ENCODE measurements around the gene SFTPD.

Gene SFTPD

GRCh38 chr10:79944428-79945395, 4.2 kb downstream of the SFTPD start:
- no peaks in the 10 kb centered on the region for H3K9me3 ChIP-seq (ENCODE audit: control insufficient read depth in 2 of 2, low read length in 2 of 2)
- H3K36me3 ChIP-seq (ENCODE audit: control insufficient read depth in 2 of 2, insufficient read depth in 2 of 2, low read length in 2 of 2): no peaks in the 10 kb centered on the region
- H3K27me3 ChIP-seq (ENCODE audit: control insufficient read depth in 1 of 2, insufficient read depth in 2 of 2, low read length in 2 of 2): no peaks in the 10 kb centered on the region
- H3K4me3 ChIP-seq (ENCODE audit: low read length in 2 of 2): no peak overlapping the region
- H3K9ac ChIP-seq (ENCODE audit: low read length in 2 of 2): no peak overlapping the region
- H3K27ac ChIP-seq (ENCODE audit: low read length): no peak overlapping the region
- no peaks in the 10 kb centered on the region for H3K4me1 ChIP-seq (ENCODE audit: control insufficient read depth, insufficient read depth, low read length)

GRCh38 chr10:79943871-79944270, 5.0 kb downstream of the SFTPD start:
- Histone ChIP-seq H3K4me1 (ENCODE audit: control insufficient read depth, insufficient read depth, low read length) (no peaks in the 10 kb centered on the region), H3K27me3 (ENCODE audit: control insufficient read depth in 1 of 2, insufficient read depth in 2 of 2, low read length in 2 of 2) (no peaks in the 10 kb centered on the region), H3K4me3 (ENCODE audit: low read length in 2 of 2) (no peak overlapping the region), H3K9ac (ENCODE audit: low read length in 2 of 2) (no peak overlapping the region), H3K36me3 (ENCODE audit: control insufficient read depth in 2 of 2, insufficient read depth in 2 of 2, low read length in 2 of 2) (no peaks in the 10 kb centered on the region), H3K27ac (ENCODE audit: low read length) (no peak overlapping the region), H3K9me3 (ENCODE audit: control insufficient read depth in 2 of 2, low read length in 2 of 2) (no peaks in the 10 kb centered on the region)

- no peaks in the 10 kb centered on the region for H3K9me3 ChIP-seq (ENCODE audit: control insufficient read depth in 2 of 2, low read length in 2 of 2)
- H3K4me1 ChIP-seq (ENCODE audit: control insufficient read depth, insufficient read depth, low read length): no peaks in the 10 kb centered on the region
- no peaks in the 10 kb centered on the region for H3K36me3 ChIP-seq (ENCODE audit: control insufficient read depth in 2 of 2, insufficient read depth in 2 of 2, low read length in 2 of 2)
- no peak overlapping the region for H3K27ac ChIP-seq (ENCODE audit: low read length)
- no peaks in the 10 kb centered on the region for H3K27me3 ChIP-seq (ENCODE audit: control insufficient read depth in 1 of 2, insufficient read depth in 2 of 2, low read length in 2 of 2)
- H3K4me3 ChIP-seq (ENCODE audit: low read length in 2 of 2): no peak overlapping the region
- no peak overlapping the region for H3K9ac ChIP-seq (ENCODE audit: low read length in 2 of 2)
Observed at GRCh38 chr10:79942261-79943185, 6.4 kb downstream of the SFTPD start.

DNA sequence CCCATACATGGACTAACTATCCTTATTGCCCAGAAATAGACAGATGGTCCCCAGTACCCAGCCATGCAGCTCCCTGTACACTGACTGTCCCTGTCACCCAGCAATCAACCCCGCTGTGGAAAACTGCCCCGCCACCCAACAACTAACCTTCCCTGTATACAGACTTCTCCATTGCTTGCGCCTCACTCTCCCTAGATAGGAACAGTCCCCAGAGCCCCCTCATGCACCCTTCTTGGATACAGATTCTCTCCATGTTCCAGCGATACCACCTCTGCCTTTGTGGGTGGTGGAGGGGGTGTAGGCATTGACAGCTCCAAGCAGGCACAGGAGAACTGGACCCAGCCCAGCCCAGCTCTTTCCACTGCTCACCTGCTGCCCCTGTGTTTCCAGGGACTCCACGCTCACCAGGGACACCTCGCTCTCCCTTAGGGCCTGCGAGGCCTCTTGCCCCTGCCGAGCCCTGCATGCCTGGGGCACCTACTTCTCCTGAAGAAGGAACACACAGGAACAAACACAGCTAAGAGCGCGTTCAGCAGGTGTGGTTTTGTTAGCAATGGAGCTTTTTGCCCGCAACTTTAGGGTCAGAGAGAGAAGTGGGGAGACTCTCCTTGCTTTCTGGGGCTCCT, 7.2 kb downstream of the SFTPD start:
- no peak overlapping the region for H3K9ac ChIP-seq (ENCODE audit: low read length in 2 of 2)

GRCh38 chr10:79941146-79941545, 7.8 kb downstream of the SFTPD start:
- H3K36me3 ChIP-seq (ENCODE audit: control insufficient read depth in 2 of 2, insufficient read depth in 2 of 2, low read length in 2 of 2): no peaks in the 10 kb centered on the region
- no peak overlapping the region for H3K4me3 ChIP-seq (ENCODE audit: low read length in 2 of 2)
- no peaks in the 10 kb centered on the region for H3K9me3 ChIP-seq (ENCODE audit: control insufficient read depth in 2 of 2, low read length in 2 of 2)
- no peaks in the 10 kb centered on the region for H3K4me1 ChIP-seq (ENCODE audit: control insufficient read depth, insufficient read depth, low read length)
- H3K27me3 ChIP-seq (ENCODE audit: control insufficient read depth in 1 of 2, insufficient read depth in 2 of 2, low read length in 2 of 2): no peaks in the 10 kb centered on the region
- H3K9ac ChIP-seq (ENCODE audit: low read length in 2 of 2): no peak overlapping the region
- H3K27ac ChIP-seq (ENCODE audit: low read length): no peak overlapping the region

More for the DNA sequence above, 7.2 kb downstream of the SFTPD start:
- H3K4me3 ChIP-seq (ENCODE audit: low read length in 2 of 2): no peak overlapping the region
- H3K36me3 ChIP-seq (ENCODE audit: control insufficient read depth in 2 of 2, insufficient read depth in 2 of 2, low read length in 2 of 2): no peaks in the 10 kb centered on the region
- no peaks in the 10 kb centered on the region for H3K4me1 ChIP-seq (ENCODE audit: control insufficient read depth, insufficient read depth, low read length)
- no peaks in the 10 kb centered on the region for H3K9me3 ChIP-seq (ENCODE audit: control insufficient read depth in 2 of 2, low read length in 2 of 2)
- no peaks in the 10 kb centered on the region for H3K27me3 ChIP-seq (ENCODE audit: control insufficient read depth in 1 of 2, insufficient read depth in 2 of 2, low read length in 2 of 2)
- no peak overlapping the region for H3K27ac ChIP-seq (ENCODE audit: low read length)

DNA sequence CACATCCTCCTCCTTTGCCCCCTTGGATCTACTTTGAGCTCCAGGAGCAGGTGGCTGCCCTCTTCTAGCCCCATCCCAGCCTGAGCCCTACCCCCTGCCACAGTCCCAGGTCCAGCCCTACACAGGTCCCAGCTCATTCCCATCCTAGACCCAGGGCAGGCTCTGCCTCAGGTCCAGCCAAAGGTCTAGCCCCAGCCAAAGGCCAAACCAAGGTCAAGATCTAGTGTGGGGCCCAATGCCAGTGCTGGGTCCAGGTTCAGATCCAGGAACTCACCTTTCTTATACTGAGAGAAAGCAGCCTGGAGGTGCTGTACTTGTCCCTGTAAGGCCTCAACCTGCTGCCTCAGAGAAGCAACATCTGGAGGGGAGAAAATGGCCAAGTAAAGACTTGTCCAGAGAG, 8.5 kb downstream of the SFTPD start:
- no peaks in the 10 kb centered on the region for H3K4me1 ChIP-seq (ENCODE audit: control insufficient read depth, insufficient read depth, low read length)
- no peaks in the 10 kb centered on the region for H3K9me3 ChIP-seq (ENCODE audit: control insufficient read depth in 2 of 2, low read length in 2 of 2)
- no peaks in the 10 kb centered on the region for H3K36me3 ChIP-seq (ENCODE audit: control insufficient read depth in 2 of 2, insufficient read depth in 2 of 2, low read length in 2 of 2)
- H3K27me3 ChIP-seq (ENCODE audit: control insufficient read depth in 1 of 2, insufficient read depth in 2 of 2, low read length in 2 of 2): no peaks in the 10 kb centered on the region
- no peak overlapping the region for H3K4me3 ChIP-seq (ENCODE audit: low read length in 2 of 2)
- no peak overlapping the region for H3K27ac ChIP-seq (ENCODE audit: low read length)
- H3K9ac ChIP-seq (ENCODE audit: low read length in 2 of 2): no peak overlapping the region

DNA sequence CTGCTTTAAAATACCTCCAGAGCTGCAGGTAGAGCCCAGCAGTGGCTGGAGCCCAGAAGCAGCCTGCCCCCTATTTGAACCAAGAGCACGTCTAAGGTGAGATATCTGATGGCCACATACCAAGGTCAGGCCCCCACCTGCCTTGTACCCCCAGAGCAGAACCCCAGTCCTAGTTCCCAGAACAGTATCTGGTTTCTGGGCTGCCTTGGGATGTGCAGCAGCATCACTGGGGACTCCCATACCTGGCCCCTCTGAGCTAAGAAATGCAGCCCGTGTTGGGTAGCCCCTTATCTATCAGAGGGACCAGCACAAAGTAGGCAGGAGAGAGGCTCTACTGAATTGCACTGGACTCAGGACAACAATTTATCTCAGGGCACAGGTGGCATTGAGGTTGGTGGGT, 8.9 kb downstream of the SFTPD start:
- Histone ChIP-seq H3K4me1 (ENCODE audit: control insufficient read depth, insufficient read depth, low read length) (no peaks in the 10 kb centered on the region), H3K27ac (ENCODE audit: low read length) (no peak overlapping the region), H3K4me3 (ENCODE audit: low read length in 2 of 2) (no peak overlapping the region), H3K9me3 (ENCODE audit: control insufficient read depth in 2 of 2, low read length in 2 of 2) (no peaks in the 10 kb centered on the region), H3K9ac (ENCODE audit: low read length in 2 of 2) (no peak overlapping the region), H3K36me3 (ENCODE audit: control insufficient read depth in 2 of 2, insufficient read depth in 2 of 2, low read length in 2 of 2) (no peaks in the 10 kb centered on the region), H3K27me3 (ENCODE audit: control insufficient read depth in 1 of 2, insufficient read depth in 2 of 2, low read length in 2 of 2) (no peaks in the 10 kb centered on the region)

DNA sequence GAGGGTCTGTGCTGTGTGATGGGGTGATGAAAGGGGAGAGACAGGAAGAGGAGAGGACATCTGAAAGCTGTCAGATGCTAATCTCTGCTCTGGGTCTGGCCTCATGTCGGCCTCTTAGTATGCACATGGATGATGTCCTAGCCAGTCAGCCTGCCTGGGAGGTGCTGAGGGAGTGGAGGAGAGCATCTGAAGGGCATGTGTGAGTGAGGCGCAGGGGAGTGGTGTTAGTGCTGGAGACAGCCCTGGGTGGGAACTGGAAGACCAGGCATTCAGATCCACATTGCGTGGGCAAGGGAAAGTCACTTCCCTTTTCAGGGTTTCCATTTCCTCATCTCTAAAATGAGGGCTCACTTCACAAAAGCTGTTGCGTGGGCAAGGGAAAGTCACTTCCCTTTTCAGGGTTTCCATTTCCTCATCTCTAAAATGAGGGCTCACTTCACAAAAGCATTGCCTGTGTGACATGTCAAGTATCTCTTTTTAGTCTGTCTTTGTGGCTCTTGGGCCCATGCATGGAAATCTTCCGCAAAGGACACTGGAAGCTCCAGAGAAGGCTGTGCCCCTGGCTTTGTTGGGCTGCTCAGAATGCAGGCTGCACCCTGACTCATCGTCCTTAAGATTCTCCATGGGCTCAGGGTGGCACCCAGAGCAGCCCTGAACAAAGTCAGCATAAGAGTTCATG, 10.0 kb downstream of the SFTPD start:
- no peaks in the 10 kb centered on the region for H3K4me1 ChIP-seq (ENCODE audit: control insufficient read depth, insufficient read depth, low read length)
- H3K27me3 ChIP-seq (ENCODE audit: control insufficient read depth in 1 of 2, insufficient read depth in 2 of 2, low read length in 2 of 2): no peaks in the 10 kb centered on the region
- no peaks in the 10 kb centered on the region for H3K36me3 ChIP-seq (ENCODE audit: control insufficient read depth in 2 of 2, insufficient read depth in 2 of 2, low read length in 2 of 2)
- no peak overlapping the region for H3K4me3 ChIP-seq (ENCODE audit: low read length in 2 of 2)
- H3K9ac ChIP-seq (ENCODE audit: low read length in 2 of 2): no peak overlapping the region
- H3K27ac ChIP-seq (ENCODE audit: low read length): no peak overlapping the region
- no peaks in the 10 kb centered on the region for H3K9me3 ChIP-seq (ENCODE audit: control insufficient read depth in 2 of 2, low read length in 2 of 2)

- no peaks in the 10 kb centered on the region for H3K36me3 ChIP-seq (ENCODE audit: control insufficient read depth in 2 of 2, insufficient read depth in 2 of 2, low read length in 2 of 2)
- H3K4me1 ChIP-seq (ENCODE audit: control insufficient read depth, insufficient read depth, low read length): no peaks in the 10 kb centered on the region
- no peaks in the 10 kb centered on the region for H3K9me3 ChIP-seq (ENCODE audit: control insufficient read depth in 2 of 2, low read length in 2 of 2)
- H3K27ac ChIP-seq (ENCODE audit: low read length): no peak overlapping the region
- no peak overlapping the region for H3K9ac ChIP-seq (ENCODE audit: low read length in 2 of 2)
- no peak overlapping the region for H3K4me3 ChIP-seq (ENCODE audit: low read length in 2 of 2)
- no peaks in the 10 kb centered on the region for H3K27me3 ChIP-seq (ENCODE audit: control insufficient read depth in 1 of 2, insufficient read depth in 2 of 2, low read length in 2 of 2)
Observed at GRCh38 chr10:79937701-79938151, 11.2 kb downstream of the SFTPD start.
